CD4-positive, CD25-positive, alpha-beta regulatory T cell (primary cell): ENCODE measurements around the gene FAM50A. TPM values are rescaled to one million over a fixed set of nuclear protein-coding genes. Genes with fewer than 3 reads are reported as not detected.

Experiments
- ATAC-seq, 2 donors: fragments of 150-1000 bp; cut with Tn5 transposase; one replicate each; pipeline ENCODE4 v1.10.0; 2021; ENCODE audit warnings: low read depth in 2 of 2, moderate number of reproducible peaks in 2 of 2, moderate library complexity in 1 of 2
- DNase-seq, 3 donors: peaks; one replicate each; pipeline versions ENCODE4 v3.0.0 to v3.0.0-alpha.2; 2012 to 2022; ENCODE audit warnings: mixed read lengths in 1 of 3
- H3K27ac ChIP-seq: one replicate; pipeline ENCODE4 v1.7.0; 2013; ENCODE audit warnings: mild to moderate bottlenecking, low read length; ENCODE audit not compliant: insufficient read depth, poor library complexity, severe bottlenecking
- H3K27me3 ChIP-seq: one replicate; pipeline ENCODE4 v1.7.0; 2013; ENCODE audit warnings: low read length; ENCODE audit not compliant: control insufficient read depth, insufficient read depth
- H3K36me3 ChIP-seq: one replicate; pipeline ENCODE4 v1.7.0; 2013; ENCODE audit warnings: mild to moderate bottlenecking, low read length, moderate library complexity; ENCODE audit not compliant: control insufficient read depth, insufficient read depth
- H3K4me1 ChIP-seq: 2 replicates; pipeline ENCODE4 v1.7.0; 2013; ENCODE audit warnings: mild to moderate bottlenecking, low read length; ENCODE audit not compliant: insufficient read depth, control insufficient read depth, poor library complexity, severe bottlenecking
- H3K4me3 ChIP-seq: one replicate; pipeline ENCODE4 v1.7.0; 2013; ENCODE audit warnings: low read depth, mild to moderate bottlenecking, low read length, moderate library complexity
- H3K9me3 ChIP-seq, 2 experiments: 1 replicate in 1 of 2; 2 replicates in 1 of 2; pipeline ENCODE4 v1.7.0; 2013; ENCODE audit warnings: low read length in 2 of 2, mild to moderate bottlenecking in 1 of 2, moderate library complexity in 1 of 2; ENCODE audit not compliant: control insufficient read depth in 2 of 2
- H3K27ac Mint-ChIP-seq, 3 donors: one replicate each; pipeline ENCODE4 v1.8.0; 2020 to 2022; ENCODE audit warnings: mild to moderate bottlenecking in 3 of 3, mixed read lengths in 3 of 3, moderate library complexity in 2 of 3
- H3K27me3 Mint-ChIP-seq: one replicate; pipeline ENCODE4 v1.8.0; 2022; ENCODE audit warnings: mild to moderate bottlenecking, mixed read lengths
- H3K36me3 Mint-ChIP-seq: one replicate; pipeline ENCODE4 v1.8.0; 2020; ENCODE audit warnings: mixed read lengths
- H3K4me1 Mint-ChIP-seq, 4 donors: one replicate each; pipeline ENCODE4 v1.8.0; 2020 to 2022; ENCODE audit warnings: mixed read lengths in 4 of 4, mild to moderate bottlenecking in 1 of 4
- H3K4me3 Mint-ChIP-seq, 4 donors: one replicate each; pipeline ENCODE4 v1.8.0; 2020 to 2022; ENCODE audit warnings: mild to moderate bottlenecking in 4 of 4, mixed read lengths in 4 of 4, moderate library complexity in 3 of 4
- H3K9me3 Mint-ChIP-seq, 7 donors: one replicate each; pipeline ENCODE4 v1.8.0; 2020 to 2022; ENCODE audit warnings: mixed read lengths in 7 of 7, mild to moderate bottlenecking in 3 of 7, moderate library complexity in 2 of 7
- polyA plus RNA-seq, 4 donors: library from polyadenylated mRNA; unstranded; fragments of 300-500 nt; fragmentation: Illumina TruSeq; gene quantifications; one replicate each; pipeline ENCODE4 v1.2.3, GENCODE V29; 2021
- total RNA-seq: library from RNA; stranded (reverse); gene quantifications from one replicate; pipeline ENCODE4 v1.2.3, GENCODE V29; 2022

FAM50A gene
- total and polyA plus RNA-seq, 5 donors from 2014 or later = 33.7 to 55.1 (median 39.5) TPM

GRCh38 chrX:154465601-154466000, 21.7 kb downstream of the FAM50A start:
- ATAC-seq = no peak
- Histone ChIP-seq H3K4me1 (peaks cover 2% of the 10 kb centered on the region), H3K27ac (no peak overlapping the region), H3K27me3 (no peaks in the 10 kb centered on the region), H3K36me3 (peaks cover 19% of the 10 kb centered on the region), H3K4me3 (no peak overlapping the region), H3K9me3 (no peaks in the 10 kb centered on the region)
- H3K36me3 Mint-ChIP-seq = no peaks in the 10 kb centered on the region
- no peak overlapping the region for H3K4me3 Mint-ChIP-seq
- H3K27ac Mint-ChIP-seq = no peak overlapping the region
- H3K9me3 Mint-ChIP-seq = no peaks in the 10 kb centered on the region
- DNase-seq = no peak
- H3K27me3 Mint-ChIP-seq = no peaks in the 10 kb centered on the region
- H3K4me1 Mint-ChIP-seq = peaks cover 0 to 10% (median 0%) of the 10 kb centered on the region in 4 donors

GRCh38 chrX:154466036-154466435, 22.1 kb downstream of the FAM50A start:
- H3K4me3 ChIP-seq = no peak overlapping the region
- DNase-seq = no peak
- no peak overlapping the region for H3K4me3 Mint-ChIP-seq
- H3K27me3 ChIP-seq = no peaks in the 10 kb centered on the region
- H3K36me3 Mint-ChIP-seq = no peaks in the 10 kb centered on the region
- ATAC-seq = no peak
- no peaks in the 10 kb centered on the region for H3K9me3 Mint-ChIP-seq
- no peak overlapping the region for H3K27ac ChIP-seq
- peaks cover 0 to 8% (median 0%) of the 10 kb centered on the region in 4 donors for H3K4me1 Mint-ChIP-seq
- H3K9me3 ChIP-seq = no peaks in the 10 kb centered on the region
- H3K4me1 ChIP-seq = no peaks in the 10 kb centered on the region
- H3K27me3 Mint-ChIP-seq = no peaks in the 10 kb centered on the region
- no peak overlapping the region for H3K27ac Mint-ChIP-seq
- peaks cover 19% of the 10 kb centered on the region for H3K36me3 ChIP-seq

- Mint-ChIP-seq H3K27ac (no peak overlapping the region), H3K4me1 (peaks cover 0 to 3% (median 0%) of the 10 kb centered on the region in 4 donors), H3K36me3 (no peaks in the 10 kb centered on the region), H3K9me3 (peaks cover 0 to 1% (median 0%) of the 10 kb centered on the region in 7 donors), H3K27me3 (no peaks in the 10 kb centered on the region), H3K4me3 (no peak overlapping the region)
- no peak overlapping the region for H3K27ac ChIP-seq
- no peak for ATAC-seq
- H3K4me3 ChIP-seq = no peak overlapping the region
- H3K36me3 ChIP-seq = peaks cover 21% of the 10 kb centered on the region
- H3K27me3 ChIP-seq = no peaks in the 10 kb centered on the region
- H3K4me1 ChIP-seq = no peaks in the 10 kb centered on the region
- DNase-seq = no peak
- H3K9me3 ChIP-seq = no peaks in the 10 kb centered on the region
These were observed 23.0 kb downstream of the FAM50A start for GRCh38 chrX:154466907-154467306.

- Mint-ChIP-seq H3K4me1 (peaks cover 0 to 3% (median 0%) of the 10 kb centered on the region in 4 donors), H3K9me3 (peaks cover 0 to 1% (median 0%) of the 10 kb centered on the region in 7 donors), H3K4me3 (no peak overlapping the region), H3K27ac (no peak overlapping the region), H3K36me3 (no peaks in the 10 kb centered on the region), H3K27me3 (no peaks in the 10 kb centered on the region)
- DNase-seq = no peak
- no peaks in the 10 kb centered on the region for H3K4me1 ChIP-seq
- no peaks in the 10 kb centered on the region for H3K27me3 ChIP-seq
- H3K9me3 ChIP-seq = no peaks in the 10 kb centered on the region
- no peak for ATAC-seq
- H3K27ac ChIP-seq = no peak overlapping the region
- no peak overlapping the region for H3K4me3 ChIP-seq
- peaks cover 18% of the 10 kb centered on the region for H3K36me3 ChIP-seq
These were observed 23.6 kb downstream of the FAM50A start for GRCh38 chrX:154467556-154467955.

GRCh38 chrX:154468217-154468616, 24.3 kb downstream of the FAM50A start:
- no peak for DNase-seq
- Histone ChIP-seq H3K36me3 (peaks cover 18% of the 10 kb centered on the region), H3K27me3 (no peaks in the 10 kb centered on the region), H3K9me3 (no peaks in the 10 kb centered on the region), H3K27ac (no peak overlapping the region), H3K4me3 (no peak overlapping the region), H3K4me1 (no peaks in the 10 kb centered on the region)
- no peaks in the 10 kb centered on the region for H3K36me3 Mint-ChIP-seq
- no peak for ATAC-seq
- H3K4me1 Mint-ChIP-seq = no peaks in the 10 kb centered on the region
- peaks cover 0 to 1% (median 0%) of the 10 kb centered on the region in 7 donors for H3K9me3 Mint-ChIP-seq
- H3K27me3 Mint-ChIP-seq = no peaks in the 10 kb centered on the region
- no peak overlapping the region for H3K27ac Mint-ChIP-seq
- peak overlapping the region in 1 of 4 donors; percentile 43 for H3K4me3 Mint-ChIP-seq

GRCh38 chrX:154469114-154469513, 25.2 kb downstream of the FAM50A start:
- Histone ChIP-seq H3K36me3 (peaks cover 18% of the 10 kb centered on the region), H3K4me1 (no peaks in the 10 kb centered on the region), H3K4me3 (no peak overlapping the region), H3K9me3 (no peaks in the 10 kb centered on the region), H3K27ac (no peak overlapping the region), H3K27me3 (no peaks in the 10 kb centered on the region)
- no peak overlapping the region for H3K27ac Mint-ChIP-seq
- no peaks in the 10 kb centered on the region for H3K27me3 Mint-ChIP-seq
- H3K4me1 Mint-ChIP-seq = no peaks in the 10 kb centered on the region
- H3K4me3 Mint-ChIP-seq = no peak overlapping the region
- DNase-seq (no peak), ATAC-seq (no peak)
- no peaks in the 10 kb centered on the region for H3K36me3 Mint-ChIP-seq
- peaks cover 0 to 1% (median 0%) of the 10 kb centered on the region in 7 donors for H3K9me3 Mint-ChIP-seq

GRCh38 chrX:154469880-154470279, 25.9 kb downstream of the FAM50A start:
- no peaks in the 10 kb centered on the region for H3K36me3 Mint-ChIP-seq
- H3K4me3 Mint-ChIP-seq = no peak overlapping the region
- H3K36me3 ChIP-seq = peaks cover 14% of the 10 kb centered on the region
- ATAC-seq (no peak), DNase-seq (no peak)
- H3K4me1 ChIP-seq = no peaks in the 10 kb centered on the region
- no peak overlapping the region for H3K27ac ChIP-seq
- no peaks in the 10 kb centered on the region for H3K9me3 ChIP-seq
- no peak overlapping the region for H3K4me3 ChIP-seq
- H3K27ac Mint-ChIP-seq = no peak overlapping the region
- H3K27me3 Mint-ChIP-seq = no peaks in the 10 kb centered on the region
- H3K9me3 Mint-ChIP-seq = peaks cover 0 to 1% (median 0%) of the 10 kb centered on the region in 7 donors
- H3K4me1 Mint-ChIP-seq = no peaks in the 10 kb centered on the region
- no peaks in the 10 kb centered on the region for H3K27me3 ChIP-seq

- no peak overlapping the region for H3K27ac ChIP-seq
- H3K9me3 ChIP-seq = no peaks in the 10 kb centered on the region
- H3K27me3 Mint-ChIP-seq = no peaks in the 10 kb centered on the region
- H3K4me1 ChIP-seq = no peaks in the 10 kb centered on the region
- no peaks in the 10 kb centered on the region for H3K4me1 Mint-ChIP-seq
- no peaks in the 10 kb centered on the region for H3K36me3 Mint-ChIP-seq
- no peak overlapping the region for H3K4me3 Mint-ChIP-seq
- H3K27me3 ChIP-seq = no peaks in the 10 kb centered on the region
- peaks cover 14% of the 10 kb centered on the region for H3K36me3 ChIP-seq
- no peak overlapping the region for H3K4me3 ChIP-seq
- DNase-seq (no peak), ATAC-seq (no peak)
- H3K9me3 Mint-ChIP-seq = peaks cover 0 to 1% (median 0%) of the 10 kb centered on the region in 7 donors
- H3K27ac Mint-ChIP-seq = no peak overlapping the region
These were observed 26.5 kb downstream of the FAM50A start for GRCh38 chrX:154470434-154470833.
